GM10266 (cell line): Measurements from ENCODE around the gene TMEM221.

Experiments used
- DNase-seq: peaks from one replicate; pipeline ENCODE4 v3.0.0; 2012; ENCODE audit errors: extremely low spot score
- TF ChIP-seq, protein P1 (sequence below): IDR thresholded peaks from 2 replicates; pipeline ENCODE4 v1.5.1; 2012; ENCODE audit warnings: mild to moderate bottlenecking, low read depth; ENCODE audit not compliant: control insufficient read depth, insufficient read depth; ENCODE audit errors: missing control alignments

Gene TMEM221

GRCh38 chr19:17448131-17448967 is at the start of gene TMEM221:
Gene TMEM221 (minus strand): TSS chr19:17448668. CDS start chr19:17448462, 206 bp downstream.
- TF ChIP-seq, protein P1, sequence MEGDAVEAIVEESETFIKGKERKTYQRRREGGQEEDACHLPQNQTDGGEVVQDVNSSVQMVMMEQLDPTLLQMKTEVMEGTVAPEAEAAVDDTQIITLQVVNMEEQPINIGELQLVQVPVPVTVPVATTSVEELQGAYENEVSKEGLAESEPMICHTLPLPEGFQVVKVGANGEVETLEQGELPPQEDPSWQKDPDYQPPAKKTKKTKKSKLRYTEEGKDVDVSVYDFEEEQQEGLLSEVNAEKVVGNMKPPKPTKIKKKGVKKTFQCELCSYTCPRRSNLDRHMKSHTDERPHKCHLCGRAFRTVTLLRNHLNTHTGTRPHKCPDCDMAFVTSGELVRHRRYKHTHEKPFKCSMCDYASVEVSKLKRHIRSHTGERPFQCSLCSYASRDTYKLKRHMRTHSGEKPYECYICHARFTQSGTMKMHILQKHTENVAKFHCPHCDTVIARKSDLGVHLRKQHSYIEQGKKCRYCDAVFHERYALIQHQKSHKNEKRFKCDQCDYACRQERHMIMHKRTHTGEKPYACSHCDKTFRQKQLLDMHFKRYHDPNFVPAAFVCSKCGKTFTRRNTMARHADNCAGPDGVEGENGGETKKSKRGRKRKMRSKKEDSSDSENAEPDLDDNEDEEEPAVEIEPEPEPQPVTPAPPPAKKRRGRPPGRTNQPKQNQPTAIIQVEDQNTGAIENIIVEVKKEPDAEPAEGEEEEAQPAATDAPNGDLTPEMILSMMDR, result peak; percentile 59
- DNase-seq, result peak; percentile 85

DNA sequence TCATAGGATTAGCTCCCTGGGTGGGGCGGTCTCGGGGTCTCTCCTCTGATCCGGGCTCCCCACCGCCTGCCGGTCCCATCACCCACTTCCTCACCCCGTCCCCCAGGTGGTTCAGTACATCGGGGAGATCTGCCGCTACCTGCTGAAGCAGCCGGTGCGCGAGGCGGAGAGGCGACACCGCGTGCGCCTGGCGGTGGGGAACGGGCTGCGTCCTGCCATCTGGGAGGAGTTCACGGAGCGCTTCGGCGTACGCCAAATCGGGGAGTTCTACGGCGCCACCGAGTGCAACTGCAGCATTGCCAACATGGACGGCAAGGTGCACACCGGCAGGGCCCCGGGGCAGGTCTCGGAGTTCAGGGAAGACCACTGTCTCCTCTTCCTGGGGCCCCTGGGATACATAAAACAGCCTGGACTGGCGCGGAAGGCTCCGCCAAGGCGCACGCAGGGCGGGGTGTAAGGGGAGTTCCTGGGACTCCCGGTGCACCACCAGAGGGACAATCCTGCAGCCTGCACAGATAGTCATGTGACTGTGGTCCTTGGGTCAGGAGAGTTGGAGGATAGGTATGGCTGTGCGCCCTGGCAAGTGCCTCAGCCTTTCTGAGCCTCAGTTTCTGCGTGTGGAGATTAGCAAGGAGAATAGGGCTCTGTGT is 48.8 kb upstream of the TMEM221 start:
- TF ChIP-seq, protein P1, result no peak

GRCh38 chr19:17496337-17496997 is 48.0 kb upstream of the TMEM221 start:
- TF ChIP-seq, protein P1, result peak; percentile 96
- peak; percentile 94 for DNase-seq

More for the DNA sequence above, 48.8 kb upstream of the TMEM221 start:
- no peak for DNase-seq

DNA sequence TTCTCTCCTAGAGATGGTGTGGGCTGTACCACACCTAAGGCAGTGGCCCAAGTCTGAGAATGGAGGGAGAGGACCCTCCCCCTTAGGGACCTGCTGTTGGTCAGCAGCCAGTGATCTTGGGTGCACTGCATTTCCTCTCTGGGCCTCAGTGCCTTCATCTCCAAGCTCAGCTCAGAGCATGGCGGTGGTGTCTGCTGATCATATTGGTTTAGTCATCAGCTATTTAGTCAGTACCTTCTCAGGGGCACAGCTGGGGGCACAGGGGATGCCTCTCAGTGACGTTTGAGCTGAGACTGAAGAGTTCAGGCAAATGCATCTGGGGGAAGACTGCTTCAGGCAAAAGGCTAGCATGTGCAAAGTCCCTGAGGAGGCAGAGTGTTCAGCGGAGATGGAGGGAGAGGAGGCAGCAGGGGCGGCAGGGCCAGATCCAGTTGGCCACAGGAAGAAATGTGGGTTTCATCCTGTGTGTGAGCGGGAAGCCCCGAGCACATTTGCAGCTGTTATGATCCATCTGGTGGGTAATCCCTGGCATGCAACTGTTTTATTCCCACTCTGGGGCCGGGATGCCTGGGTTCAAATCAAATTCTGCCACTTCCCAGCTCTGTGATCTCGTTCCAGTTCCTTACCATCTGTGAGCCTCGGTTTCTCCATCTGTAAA is 47.3 kb upstream of the TMEM221 start:
- DNase-seq, result no peak
- TF ChIP-seq, protein P1, result no peak

- TF ChIP-seq, protein P1, result no peak
- no peak for DNase-seq
Measured at GRCh38 chr19:17491287-17491686, 42.8 kb upstream of the TMEM221 start.

GRCh38 chr19:17490411-17490810 is 41.9 kb upstream of the TMEM221 start:
- DNase-seq, result no peak
- TF ChIP-seq, protein P1, result no peak
